Keratinocyte (primary cell): Measurements from ENCODE around the gene CREB3L2. TPM values are rescaled to one million over a fixed set of nuclear protein-coding genes. Genes with fewer than 3 reads are reported as not detected.

ENCODE experiments used
- DNase-seq: peaks from one replicate; pipeline ENCODE4 v3.0.0-alpha.2; 2011; ENCODE audit warnings: low read depth, missing footprints, low spot score
- FAIRE-seq: peaks from 2 replicates; lab custom pipeline; 2011; peaks lifted over from hg19 to GRCh38; lab: Jason Lieb, UNC
- H2AFZ ChIP-seq: 2 replicates; pipeline ENCODE4 v1.6.0; 2012; ENCODE audit warnings: low read length, control low read depth, inconsistent platforms; ENCODE audit not compliant: control insufficient read depth
- H3K27ac ChIP-seq: 2 replicates; pipeline ENCODE4 v1.5.1; 2011; ENCODE audit warnings: low read length; ENCODE audit not compliant: control insufficient read depth, insufficient read depth
- H3K27me3 ChIP-seq: 3 replicates; pipeline ENCODE4 v1.6.0; 2011; ENCODE audit warnings: low read length; ENCODE audit not compliant: control insufficient read depth, insufficient read depth; ENCODE audit errors: extremely low read depth
- H3K36me3 ChIP-seq, 2 experiments: 2 replicates in 1 of 2; 3 replicates in 1 of 2; pipeline ENCODE4 v1.5.1; 2011; ENCODE audit warnings: low read length in 2 of 2, mild to moderate bottlenecking in 1 of 2; ENCODE audit not compliant: control insufficient read depth in 2 of 2, insufficient read depth in 2 of 2; ENCODE audit errors: extremely low read depth in 1 of 2
- H3K4me1 ChIP-seq: 3 replicates; pipeline ENCODE4 v1.5.1; 2011; ENCODE audit warnings: low read length; ENCODE audit not compliant: control insufficient read depth, insufficient read depth; ENCODE audit errors: extremely low read depth
- H3K4me2 ChIP-seq: 3 replicates; pipeline ENCODE4 v1.6.0; 2011; ENCODE audit warnings: low read depth, low read length; ENCODE audit not compliant: control insufficient read depth, insufficient read depth; ENCODE audit errors: extremely low read depth
- H3K4me3 ChIP-seq, 3 experiments: fragments of 200-600 bp in 1 of 3; sonication (generic) in 1 of 3; 2 replicates in 2 of 3; 3 replicates in 1 of 3; pipeline ENCODE4 v1.5.1; 2011 to 2016; ENCODE audit warnings: low read length in 3 of 3, mild to moderate bottlenecking in 3 of 3, control low read depth in 2 of 3, inconsistent platforms in 1 of 3, low read depth in 1 of 3, mixed read lengths in 1 of 3, mixed run types in 1 of 3, moderate library complexity in 1 of 3; ENCODE audit not compliant: control insufficient read depth in 2 of 3, insufficient read depth in 2 of 3; ENCODE audit errors: extremely low read depth in 1 of 3
- H3K79me2 ChIP-seq: 2 replicates; pipeline ENCODE4 v1.6.0; 2012; ENCODE audit warnings: low read length; ENCODE audit not compliant: control insufficient read depth, insufficient read depth
- H3K9ac ChIP-seq: 3 replicates; pipeline ENCODE4 v1.6.0; 2011; ENCODE audit warnings: low read length; ENCODE audit not compliant: control insufficient read depth, insufficient read depth; ENCODE audit errors: extremely low read depth
- H3K9me1 ChIP-seq: 3 replicates; pipeline ENCODE4 v1.6.0; 2011; ENCODE audit warnings: low read length; ENCODE audit not compliant: control insufficient read depth, insufficient read depth; ENCODE audit errors: extremely low read depth
- H3K9me3 ChIP-seq: 2 replicates; pipeline ENCODE4 v1.5.1; 2012; ENCODE audit warnings: low read depth, low read length; ENCODE audit not compliant: control insufficient read depth
- H4K20me1 ChIP-seq: 3 replicates; pipeline ENCODE4 v1.6.0; 2011; ENCODE audit warnings: low read length; ENCODE audit not compliant: control insufficient read depth, insufficient read depth; ENCODE audit errors: extremely low read depth
- EZH2 ChIP-seq: IDR thresholded peaks from one replicate; pipeline ENCODE4 v1.6.1; 2012; ENCODE audit warnings: inconsistent platforms, mild to moderate bottlenecking, low read length, moderate library complexity
- dilution Hi-C: fragments of 300-500 bp; cut with MboI; formaldehyde crosslinking; loops from one replicate; pipeline ENCODE4 v1.7.0; 2020; ENCODE audit warnings: low sequenced_read_pairs; ENCODE audit not compliant: extremely low pct_ligation_motif_present
- polyA plus RNA-seq, 5 experiments: library from polyadenylated mRNA; depleted of rRNA in 3 of 5; stranded (reverse) in 3 of 5; stranded (forward) in 1 of 5; unstranded in 1 of 5; fragments of >200 nt; gene quantifications; 1 replicate in 1 of 5; 2 replicates in 3 of 5; 3 replicates in 1 of 5; pipeline versions ENCODE4 v1.2.1 to v1.2.3, GENCODE V29; 2011 to 2012; ENCODE audit warnings: missing spikeins in 2 of 5, low read depth in 1 of 5, low replicate concordance in 1 of 5
- TF ChIP-seq, protein P1 (sequence below), 3 experiments: IDR thresholded peaks in 1 of 3; conservative IDR thresholded peaks in 1 of 3; optimal IDR thresholded peaks in 1 of 3; 2 replicates in 2 of 3; 3 replicates in 1 of 3; pipeline versions ENCODE3 to v1.5.1; 2011; ENCODE audit warnings: low read length in 3 of 3, mild to moderate bottlenecking in 3 of 3, moderate library complexity in 2 of 3, control low read depth in 1 of 3, inconsistent platforms in 1 of 3; ENCODE audit not compliant: insufficient read depth in 2 of 3; ENCODE audit errors: extremely low read depth in 1 of 3

The CREB3L2 gene
- polyA plus RNA-seq, 1 donor (not counting 4 experiments of a cell fraction or from before 2014, with no cell fraction given), result 12.8 TPM

DNA sequence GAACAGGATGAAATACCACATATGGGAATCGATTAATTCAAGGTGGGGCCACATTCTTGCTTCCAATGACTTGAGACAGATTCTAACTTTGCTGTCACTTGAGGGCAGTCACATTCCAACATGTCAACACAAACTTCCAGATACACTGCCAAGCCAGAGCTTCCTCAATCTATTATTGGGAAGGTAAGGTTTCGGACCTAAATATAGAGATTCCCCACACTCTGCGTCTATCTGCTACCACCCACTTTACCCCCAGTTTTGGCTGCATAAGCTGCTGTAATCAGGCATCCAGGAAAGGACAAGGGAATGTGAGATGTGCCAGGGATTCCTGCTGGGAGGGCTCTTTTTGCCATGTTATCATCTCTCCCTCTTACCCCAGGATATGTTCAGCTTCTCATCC lies 134.6 kb downstream of the CREB3L2 start:
- Histone ChIP-seq H3K9me3 (no peaks in the 10 kb centered on the region), H3K9ac (no peak overlapping the region), H3K9me1 (no peaks in the 10 kb centered on the region), H4K20me1 (no peaks in the 10 kb centered on the region), H3K27ac (no peak overlapping the region), H3K27me3 (no peaks in the 10 kb centered on the region), H3K79me2 (no peaks in the 10 kb centered on the region), H3K4me3 (no peak overlapping the region), H3K4me1 (no peaks in the 10 kb centered on the region), H3K36me3 (peaks cover 1 to 6% of the 10 kb centered on the region in 2 experiments), H3K4me2 (no peak overlapping the region), H2AFZ (no peak overlapping the region)
- TF ChIP-seq EZH2, result no peak
- TF ChIP-seq, protein P1, sequence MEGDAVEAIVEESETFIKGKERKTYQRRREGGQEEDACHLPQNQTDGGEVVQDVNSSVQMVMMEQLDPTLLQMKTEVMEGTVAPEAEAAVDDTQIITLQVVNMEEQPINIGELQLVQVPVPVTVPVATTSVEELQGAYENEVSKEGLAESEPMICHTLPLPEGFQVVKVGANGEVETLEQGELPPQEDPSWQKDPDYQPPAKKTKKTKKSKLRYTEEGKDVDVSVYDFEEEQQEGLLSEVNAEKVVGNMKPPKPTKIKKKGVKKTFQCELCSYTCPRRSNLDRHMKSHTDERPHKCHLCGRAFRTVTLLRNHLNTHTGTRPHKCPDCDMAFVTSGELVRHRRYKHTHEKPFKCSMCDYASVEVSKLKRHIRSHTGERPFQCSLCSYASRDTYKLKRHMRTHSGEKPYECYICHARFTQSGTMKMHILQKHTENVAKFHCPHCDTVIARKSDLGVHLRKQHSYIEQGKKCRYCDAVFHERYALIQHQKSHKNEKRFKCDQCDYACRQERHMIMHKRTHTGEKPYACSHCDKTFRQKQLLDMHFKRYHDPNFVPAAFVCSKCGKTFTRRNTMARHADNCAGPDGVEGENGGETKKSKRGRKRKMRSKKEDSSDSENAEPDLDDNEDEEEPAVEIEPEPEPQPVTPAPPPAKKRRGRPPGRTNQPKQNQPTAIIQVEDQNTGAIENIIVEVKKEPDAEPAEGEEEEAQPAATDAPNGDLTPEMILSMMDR (optimal IDR thresholded peaks at IDR 0.05 in 1 of 3, IDR thresholded peaks at IDR 0.05 in 1 of 3, conservative IDR thresholded peaks at IDR 0.05 in 1 of 3; ENCODE audit: extremely low read depth in 1 of 3, insufficient read depth in 2 of 3, low read length in 3 of 3), result no peak
- dilution Hi-C loops, result no loop called here
- DNase-seq, result no peak
- FAIRE-seq, result no peak

GRCh38 chr7:137865764-137866163 lies 136.1 kb downstream of the CREB3L2 start:
- no peak for DNase-seq

More at GRCh38 chr7:137865764-137866163, 136.1 kb downstream of the CREB3L2 start:
- Histone ChIP-seq H3K27ac (no peak overlapping the region), H3K4me1 (no peaks in the 10 kb centered on the region), H3K36me3 (peaks cover 1 to 6% of the 10 kb centered on the region in 2 experiments), H4K20me1 (no peaks in the 10 kb centered on the region), H3K9me1 (no peaks in the 10 kb centered on the region), H3K27me3 (no peaks in the 10 kb centered on the region), H3K9me3 (no peaks in the 10 kb centered on the region), H3K79me2 (no peaks in the 10 kb centered on the region), H2AFZ (no peak overlapping the region), H3K4me3 (no peak overlapping the region), H3K4me2 (no peak overlapping the region), H3K9ac (no peak overlapping the region)
- FAIRE-seq, result no peak
- TF ChIP-seq EZH2, result no peak
- TF ChIP-seq, protein P1 (optimal IDR thresholded peaks at IDR 0.05 in 1 of 3, IDR thresholded peaks at IDR 0.05 in 1 of 3, conservative IDR thresholded peaks at IDR 0.05 in 1 of 3; ENCODE audit: extremely low read depth in 1 of 3, insufficient read depth in 2 of 3, low read length in 3 of 3), result no peak
- dilution Hi-C loops, result no loop called here
